Gastrocnemius medialis (tissue), 4 donors: ENCODE data around the gene TEX55. TPM values are rescaled to one million over a fixed set of nuclear protein-coding genes. Genes with fewer than 3 reads are reported as not detected.
"Not testable (repeated sequence)": the region's sequence is repeated elsewhere in the genome, so short reads cannot be mapped to it uniquely, and the experiment has no call there.

Source experiments
- ATAC-seq, 2 donors: fragments of 150-250 bp; one replicate each; pipeline ENCODE4 v1.9.1; 2016
- DNase-seq, 2 donors: peaks; one replicate each; pipeline ENCODE4 v3.0.0-alpha.2; 2019
- H3K27ac ChIP-seq, 4 donors: fragments of 200-600 bp; sonication (generic); 1 replicate in 1 of 4; 2 replicates in 3 of 4; pipeline ENCODE4 v1.5.1; 2016 to 2018; ENCODE audit warnings: mild to moderate bottlenecking in 2 of 4, moderate library complexity in 1 of 4
- H3K27me3 ChIP-seq, 3 donors: fragments of 200-600 bp; sonication (generic) in 2 of 3; 1 replicate in 1 of 3; 2 replicates in 2 of 3; pipeline versions ENCODE4 v1.5.1 to v1.6.0; 2016 to 2019; ENCODE audit warnings: mild to moderate bottlenecking in 1 of 3, moderate library complexity in 1 of 3
- H3K36me3 ChIP-seq, 2 donors: fragments of 200-600 bp; sonication (generic) in 1 of 2; one replicate each; pipeline ENCODE4 v1.5.1; 2017 to 2018
- H3K4me1 ChIP-seq, 2 donors: fragments of 200-600 bp; sonication (generic) in 1 of 2; one replicate each; pipeline ENCODE4 v1.5.1; 2016 to 2017; ENCODE audit warnings: mild to moderate bottlenecking in 2 of 2
- H3K4me3 ChIP-seq, 4 donors: fragments of 200-600 bp; sonication (generic) in 3 of 4; 1 replicate in 1 of 4; 2 replicates in 3 of 4; pipeline ENCODE4 v1.5.1; 2016 to 2019; ENCODE audit warnings: mild to moderate bottlenecking in 2 of 4
- H3K9me3 ChIP-seq, 3 donors: fragments of 200-600 bp; sonication (generic) in 2 of 3; 1 replicate in 1 of 3; 2 replicates in 2 of 3; pipeline ENCODE4 v1.5.1; 2016 to 2019
- CTCF ChIP-seq, 5 experiments: fragments of 450-650 bp in 3 of 5; fragments of 200-600 bp in 2 of 5; sonication (generic) in 2 of 5; IDR thresholded peaks in 4 of 5; conservative IDR thresholded peaks in 1 of 5; 1 replicate in 4 of 5; 2 replicates in 1 of 5; pipeline ENCODE4 v1.5.1; 2016 to 2019; ENCODE audit warnings: antibody characterized with exemption in 5 of 5, mild to moderate bottlenecking in 3 of 5, moderate library complexity in 3 of 5
- POLR2A ChIP-seq, 2 donors: fragments of 450-650 bp; IDR thresholded peaks; one replicate each; pipeline ENCODE4 v1.6.1; 2017; ENCODE audit warnings: antibody characterized with exemption in 2 of 2, mild to moderate bottlenecking in 2 of 2, moderate library complexity in 2 of 2
- in situ Hi-C, 4 donors: fragments of 200-750 bp; cut with MboI; loops; one replicate each; pipeline versions ENCODE4 v1.15.0 to v1.8.0; 2017; ENCODE audit warnings: low sequenced_read_pairs in 4 of 4
- intact Hi-C: fragments of 100-400 bp; cut with DNase I; formaldehyde crosslinking; loops from one replicate; pipeline ENCODE4 v1.15.1; 2023; ENCODE audit warnings: low total_unique reads
- total RNA-seq, 4 donors: library from RNA; depleted of rRNA; stranded (reverse); fragments of >200 nt; gene quantifications; one replicate each; pipeline versions ENCODE4 v1.1.0 to v1.2.3, GENCODE V29; 2016

TEX55 gene
- total RNA-seq, 4 donors from 2014 or later = not detected

GRCh38 chr3:119156868-119157267, 10.9 kb downstream of the TEX55 start:
- Histone ChIP-seq H3K4me3 (no peak overlapping the region), H3K4me1 (no peaks in the 10 kb centered on the region), H3K27me3 (no peaks in the 10 kb centered on the region), H3K9me3 (peaks cover 0 to 6% (median 0%) of the 10 kb centered on the region in 3 donors), H3K36me3 (no peaks in the 10 kb centered on the region), H3K27ac (no peak overlapping the region)
- DNase-seq = no peak
- intact Hi-C loops (no loop called here), in situ Hi-C loops (no loop called here)
- TF ChIP-seq POLR2A (IDR thresholded peaks at IDR 0.05) = no peak
- ATAC-seq = no peak

DNA sequence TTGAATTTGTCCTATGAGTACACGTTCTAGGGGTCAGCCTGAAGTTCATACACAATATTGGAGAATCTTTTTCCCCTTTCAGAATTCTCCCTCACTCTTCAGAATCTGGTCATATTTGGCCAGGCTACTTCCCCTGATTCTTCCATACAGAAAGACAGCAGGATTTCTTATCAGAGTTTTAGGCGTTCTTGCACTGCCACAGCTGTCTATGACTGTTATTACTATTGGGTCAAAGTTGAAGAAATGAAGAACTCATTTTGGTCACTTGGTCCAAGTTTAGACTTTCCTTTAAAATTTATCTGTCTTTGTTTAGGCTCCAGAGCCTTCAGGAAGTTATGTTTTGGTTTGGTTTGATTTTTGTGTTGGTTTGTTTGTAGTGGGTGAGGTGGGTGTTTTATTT, 12.0 kb downstream of the TEX55 start:
- Histone ChIP-seq H3K4me1 (no peaks in the 10 kb centered on the region), H3K36me3 (no peaks in the 10 kb centered on the region), H3K9me3 (peaks cover 0 to 6% (median 0%) of the 10 kb centered on the region in 3 donors), H3K4me3 (no peak overlapping the region), H3K27me3 (no peaks in the 10 kb centered on the region), H3K27ac (no peak overlapping the region)
- intact Hi-C loops = no loop called here
- TF ChIP-seq POLR2A (IDR thresholded peaks at IDR 0.05) (no peak), CTCF (IDR thresholded peaks at IDR 0.05 in 4 of 5, conservative IDR thresholded peaks at IDR 0.05 in 1 of 5) (no peak)
- DNase-seq = no peak
- in situ Hi-C loops = no loop called here
- no peak for ATAC-seq

GRCh38 chr3:119160361-119160760, 14.4 kb downstream of the TEX55 start:
- Histone ChIP-seq H3K9me3 (no peaks in the 10 kb centered on the region), H3K27me3 (no peaks in the 10 kb centered on the region), H3K4me1 (no peaks in the 10 kb centered on the region), H3K27ac (no peak overlapping the region), H3K4me3 (no peak overlapping the region), H3K36me3 (no peaks in the 10 kb centered on the region)
- ATAC-seq (no peak), DNase-seq (no peak)
- intact Hi-C loops = no loop called here
- TF ChIP-seq CTCF (IDR thresholded peaks at IDR 0.05 in 4 of 5, conservative IDR thresholded peaks at IDR 0.05 in 1 of 5) = no peak
- TF ChIP-seq POLR2A (IDR thresholded peaks at IDR 0.05) = no peak
- in situ Hi-C loops = no loop called here

- Histone ChIP-seq H3K36me3 (no peaks in the 10 kb centered on the region), H3K4me1 (no peaks in the 10 kb centered on the region), H3K27ac (no peak overlapping the region), H3K9me3 (no peaks in the 10 kb centered on the region), H3K27me3 (no peaks in the 10 kb centered on the region), H3K4me3 (no peak overlapping the region)
- intact Hi-C loops = no loop called here
- DNase-seq (no peak), ATAC-seq (no peak)
- TF ChIP-seq CTCF (IDR thresholded peaks at IDR 0.05 in 4 of 5, conservative IDR thresholded peaks at IDR 0.05 in 1 of 5) = no peak
- TF ChIP-seq POLR2A (IDR thresholded peaks at IDR 0.05) = no peak
- in situ Hi-C loops = no loop called here
Observed at GRCh38 chr3:119160815-119161214, 14.8 kb downstream of the TEX55 start.

- Histone ChIP-seq H3K36me3 (no peaks in the 10 kb centered on the region), H3K27ac (no peak overlapping the region), H3K4me3 (no peak overlapping the region), H3K4me1 (no peaks in the 10 kb centered on the region), H3K9me3 (no peaks in the 10 kb centered on the region), H3K27me3 (no peaks in the 10 kb centered on the region)
- ATAC-seq (no peak), DNase-seq (no peak)
- TF ChIP-seq POLR2A (IDR thresholded peaks at IDR 0.05) (no peak), CTCF (IDR thresholded peaks at IDR 0.05 in 4 of 5, conservative IDR thresholded peaks at IDR 0.05 in 1 of 5) (no peak)
- in situ Hi-C loops = no loop called here
- intact Hi-C loops = no loop called here
Observed at GRCh38 chr3:119161240-119161639, 15.3 kb downstream of the TEX55 start.

DNA sequence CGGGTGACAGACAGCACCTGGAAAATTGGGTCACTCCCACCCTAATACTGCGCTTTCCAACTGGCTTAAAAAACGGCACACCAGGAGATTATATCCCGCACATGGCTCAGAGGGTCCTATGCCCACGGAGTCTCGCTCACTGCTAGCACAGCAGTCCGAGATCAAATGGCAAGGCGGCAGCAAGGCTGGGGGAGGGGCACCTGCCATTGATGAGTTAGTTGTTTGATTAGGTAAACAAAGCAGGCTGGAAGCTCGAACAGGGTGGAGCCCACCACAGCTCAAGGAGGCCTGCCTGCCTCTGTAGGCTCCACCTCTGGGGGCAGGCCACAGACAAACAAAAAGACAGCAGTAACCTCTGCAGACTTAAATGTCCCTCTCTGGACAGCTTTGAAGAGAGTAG, 18.8 kb downstream of the TEX55 start:
- DNase-seq, H3K27ac ChIP-seq, in situ Hi-C loops, H3K36me3 ChIP-seq, H3K4me3 ChIP-seq, intact Hi-C loops, H3K9me3 ChIP-seq, ATAC-seq, H3K4me1 ChIP-seq, H3K27me3 ChIP-seq: not testable (repeated sequence)
